ENCODE data around the gene HDAC9. TPM values are rescaled to one million over a fixed set of nuclear protein-coding genes. Genes with fewer than 3 reads are reported as not detected.

Gene HDAC9
- total and polyA plus RNA-seq, 4 donors, result 2.2 to 41.0 (median 4.1) TPM

DNA sequence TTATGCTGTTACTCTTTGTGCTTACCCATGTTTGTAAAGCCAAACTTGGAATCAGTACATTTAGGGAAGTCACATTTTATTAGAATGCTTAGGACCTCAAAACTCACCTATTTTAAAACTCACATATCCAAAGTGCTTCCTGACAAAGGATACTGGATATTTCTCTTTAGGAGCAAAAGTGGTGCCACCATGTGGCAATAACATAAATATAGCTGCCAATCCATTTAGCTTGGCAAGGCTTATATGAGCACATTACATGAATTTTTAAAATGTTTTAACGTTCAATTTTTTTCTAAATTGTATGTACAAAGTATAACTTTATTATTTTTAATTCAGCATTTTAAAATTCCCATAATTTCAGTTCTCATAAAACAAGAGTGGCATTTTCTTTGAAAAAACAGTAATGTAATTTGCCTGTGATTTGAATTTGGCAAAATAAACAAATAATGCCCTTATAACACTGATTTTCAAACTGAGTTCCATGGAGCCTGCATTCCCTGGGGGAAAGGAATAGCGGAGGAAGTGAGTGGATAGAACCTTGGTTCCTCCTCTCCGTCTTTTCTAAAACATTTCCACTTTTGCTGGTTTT lies 75.4 kb downstream of the HDAC9 start:
- no peaks in the 10 kb centered on the region for H3K9me3 ChIP-seq (ENCODE audit: control insufficient read depth in 4 of 4, insufficient read depth in 3 of 4, low read length in 3 of 4)
- DNase-seq (peak in 2 of 3 donors; percentile 44 to 49), ATAC-seq (ENCODE audit: insufficient read depth, low FRiP score) (no peak)
- no peaks in the 10 kb centered on the region for H3K27me3 ChIP-seq (ENCODE audit: control insufficient read depth in 3 of 3, insufficient read depth in 3 of 3, low read length in 2 of 3)
- no peak overlapping the region for H3K4me3 ChIP-seq
- H3K27ac ChIP-seq (ENCODE audit: low read depth in 1 of 2, low read length in 1 of 2), result no peak overlapping the region
- H3K9ac ChIP-seq (ENCODE audit: insufficient read depth in 1 of 2, low read length in 2 of 2), result no peak overlapping the region
- peaks cover 0 to 2% (median 0%) of the 10 kb centered on the region in 5 donors for H3K4me1 ChIP-seq (ENCODE audit: control insufficient read depth in 5 of 5, insufficient read depth in 5 of 5, low read length in 5 of 5)
- 64 to 76% methylated on average over 3 of the region's 3 CpGs for WGBS, 2 donors
- peak; percentile 24 for TF ChIP-seq CTCF (IDR thresholded peaks at IDR 0.05; ENCODE audit: control extremely low read depth, extremely low read depth)
- H3K36me3 ChIP-seq (ENCODE audit: control insufficient read depth in 4 of 4, insufficient read depth in 4 of 4, low read length in 4 of 4), result no peaks in the 10 kb centered on the region

- DNase-seq, result no peak
- Histone ChIP-seq H3K4me1 (ENCODE audit: control insufficient read depth in 5 of 5, insufficient read depth in 5 of 5, low read length in 5 of 5) (no peaks in the 10 kb centered on the region), H3K9ac (ENCODE audit: insufficient read depth in 1 of 2, low read length in 2 of 2) (no peak overlapping the region), H3K27ac (ENCODE audit: low read depth in 1 of 2, low read length in 1 of 2) (no peak overlapping the region), H3K4me3 (no peak overlapping the region), H3K27me3 (ENCODE audit: control insufficient read depth in 3 of 3, insufficient read depth in 3 of 3, low read length in 2 of 3) (no peaks in the 10 kb centered on the region), H3K9me3 (ENCODE audit: control insufficient read depth in 4 of 4, insufficient read depth in 3 of 4, low read length in 3 of 4) (no peaks in the 10 kb centered on the region), H3K36me3 (ENCODE audit: control insufficient read depth in 4 of 4, insufficient read depth in 4 of 4, low read length in 4 of 4) (no peaks in the 10 kb centered on the region)
- ATAC-seq (ENCODE audit: insufficient read depth, low FRiP score), result no peak
- 91 to 95% methylated on average over 4 of the region's 4 CpGs for WGBS, 2 donors
- TF ChIP-seq CTCF (IDR thresholded peaks at IDR 0.05; ENCODE audit: control extremely low read depth, extremely low read depth), result no peak
Observed at GRCh38 chr7:18572154-18572553, 76.6 kb downstream of the HDAC9 start.

DNA sequence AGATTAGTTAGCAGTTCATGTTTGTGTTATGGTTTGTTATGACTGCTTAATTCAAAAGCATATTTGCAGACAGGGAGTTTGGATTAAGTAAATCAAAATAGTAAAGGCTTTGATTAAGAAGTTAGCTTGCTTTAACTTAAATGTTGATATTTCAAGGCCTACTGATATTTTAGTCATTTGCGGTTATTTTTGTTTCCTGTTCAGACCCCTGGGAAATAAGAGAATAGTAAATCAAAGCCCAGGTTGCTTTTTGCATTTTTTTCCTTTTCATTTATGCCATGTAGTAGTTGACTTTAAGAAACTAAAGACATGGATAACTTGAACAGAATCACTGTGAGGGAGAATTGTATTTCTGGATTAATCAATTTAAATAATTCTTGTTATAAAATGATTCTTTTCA lies 77.3 kb downstream of the HDAC9 start:
- no peak overlapping the region for H3K27ac ChIP-seq (ENCODE audit: low read depth in 1 of 2, low read length in 1 of 2)
- H3K27me3 ChIP-seq (ENCODE audit: control insufficient read depth in 3 of 3, insufficient read depth in 3 of 3, low read length in 2 of 3), result no peaks in the 10 kb centered on the region
- H3K4me1 ChIP-seq (ENCODE audit: control insufficient read depth in 5 of 5, insufficient read depth in 5 of 5, low read length in 5 of 5), result no peaks in the 10 kb centered on the region
- no peak for DNase-seq
- H3K9ac ChIP-seq (ENCODE audit: insufficient read depth in 1 of 2, low read length in 2 of 2), result no peak overlapping the region
- TF ChIP-seq CTCF (IDR thresholded peaks at IDR 0.05; ENCODE audit: control extremely low read depth, extremely low read depth), result no peak
- H3K36me3 ChIP-seq (ENCODE audit: control insufficient read depth in 4 of 4, insufficient read depth in 4 of 4, low read length in 4 of 4), result no peaks in the 10 kb centered on the region
- no peak overlapping the region for H3K4me3 ChIP-seq
- ATAC-seq (ENCODE audit: insufficient read depth, low FRiP score), result no peak
- H3K9me3 ChIP-seq (ENCODE audit: control insufficient read depth in 4 of 4, insufficient read depth in 3 of 4, low read length in 3 of 4), result no peaks in the 10 kb centered on the region
- 89 to 92% methylated on average over 1 of the region's 1 CpG for WGBS, 2 donors
